ENCODE measurements around the gene ZNF343. TPM values are rescaled to one million over a fixed set of nuclear protein-coding genes. Genes with fewer than 3 reads are reported as not detected.

The ZNF343 gene
- total RNA-seq, 1 experiment from 2014 or later = 3.4 TPM

GRCh38 chr20:2536560-2536986 is 27.9 kb upstream of the ZNF343 start, which contains the start of gene TMC2:
Gene TMC2, plus strand, starts transcription at chr20:2536573. Its CDS starts 49 bp downstream, at chr20:2536622.
- Mint-ChIP-seq H3K9me3 (no peaks in the 10 kb centered on the region), H3K27me3 (ENCODE audit: low read depth) (peaks cover 82% of the 10 kb centered on the region), H3K36me3 (ENCODE audit: insufficient read depth in 1 of 3, low read depth in 3 of 3) (no peaks in the 10 kb centered on the region), H3K4me3 (no peak within 1 kb of the TSS), H3K4me1 (peaks cover 13 to 22% of the 10 kb centered on the region in 2 experiments), H3K27ac (no peak within 1 kb of the TSS)
- TF ChIP-seq CTCF (conservative IDR thresholded peaks at IDR 0.05) = no peak
- no peaks in the 10 kb centered on the region for H3K79me2 ChIP-seq (ENCODE audit: insufficient read depth, low read length)
- no peak within 1 kb of the TSS for H2BK5ac ChIP-seq (ENCODE audit: insufficient read length, low read length)
- H2BK15ac ChIP-seq (ENCODE audit: low read depth, low read length) = no peak within 1 kb of the TSS
- H3K4me1 ChIP-seq (ENCODE audit: insufficient read depth, low read length) = no peaks in the 10 kb centered on the region
- H3K9me3 ChIP-seq (ENCODE audit: control insufficient read depth, low read depth, low read length) = no peaks in the 10 kb centered on the region
- no peaks in the 10 kb centered on the region for H3K27me3 ChIP-seq (ENCODE audit: insufficient read depth, low read length)
- no peaks in the 10 kb centered on the region for H3K23me2 ChIP-seq (ENCODE audit: insufficient read length, low read depth, low read length, poor library complexity, severe bottlenecking)
- no peak for DNase-seq
- H3T11ph ChIP-seq (ENCODE audit: low read length) = no peak within 1 kb of the TSS
- no peak within 1 kb of the TSS for H3K27ac ChIP-seq (ENCODE audit: insufficient read length, low read depth, low read length)
- no peak within 1 kb of the TSS for H2BK20ac ChIP-seq (ENCODE audit: low read depth, low read length, poor library complexity, severe bottlenecking)
- no peak within 1 kb of the TSS for H4K8ac ChIP-seq (replicated peaks; ENCODE audit: insufficient read length, low read depth, low read length)
- H3K56ac ChIP-seq (ENCODE audit: insufficient read length, low read depth, low read length) = no peak within 1 kb of the TSS
- no peak within 1 kb of the TSS for H3K23ac ChIP-seq (ENCODE audit: insufficient read length, low read depth, low read length)
- H2BK120ac ChIP-seq (ENCODE audit: low read depth, low read length, poor library complexity, severe bottlenecking) = no peak within 1 kb of the TSS
- H2AK5ac ChIP-seq (ENCODE audit: insufficient read length, low read length) = no peak within 1 kb of the TSS
- no peak within 1 kb of the TSS for H4K5ac ChIP-seq (ENCODE audit: insufficient read length, low read depth, low read length)
- H2AFZ ChIP-seq (ENCODE audit: low read length) = no peak within 1 kb of the TSS
- H4K20me1 ChIP-seq (ENCODE audit: control insufficient read depth, insufficient read depth, insufficient read length) = no peaks in the 10 kb centered on the region
- WGBS (ENCODE audit: extremely low coverage, insufficient read length, low lambda C conversion rate) = no CpG with 5 or more reads among the region's 13 CpGs
- no peaks in the 10 kb centered on the region for H3K79me1 ChIP-seq (ENCODE audit: insufficient read depth, low read depth, low read length, poor library complexity, severe bottlenecking)
- no peak within 1 kb of the TSS for H3K9ac ChIP-seq (ENCODE audit: extremely low read depth, insufficient read length, low read length)
- H3K4me2 ChIP-seq (ENCODE audit: insufficient read depth, insufficient read length, low read length) = no peak within 1 kb of the TSS
- H3K4ac ChIP-seq (ENCODE audit: low read depth, low read length) = no peak within 1 kb of the TSS
- no peak within 1 kb of the TSS for H3K18ac ChIP-seq (ENCODE audit: insufficient read length, low read depth, low read length)
- no peak within 1 kb of the TSS for H4K91ac ChIP-seq (ENCODE audit: insufficient read length, low read depth, low read length)
- no peak within 1 kb of the TSS for H2BK12ac ChIP-seq (ENCODE audit: insufficient read length, low read depth, low read length)
- no peak within 1 kb of the TSS; the same call in 1 of the 2 replicates for H3K14ac ChIP-seq (ENCODE audit: insufficient read depth, low read length)
